ENCODE results near the gene DCTN3.

DNA sequence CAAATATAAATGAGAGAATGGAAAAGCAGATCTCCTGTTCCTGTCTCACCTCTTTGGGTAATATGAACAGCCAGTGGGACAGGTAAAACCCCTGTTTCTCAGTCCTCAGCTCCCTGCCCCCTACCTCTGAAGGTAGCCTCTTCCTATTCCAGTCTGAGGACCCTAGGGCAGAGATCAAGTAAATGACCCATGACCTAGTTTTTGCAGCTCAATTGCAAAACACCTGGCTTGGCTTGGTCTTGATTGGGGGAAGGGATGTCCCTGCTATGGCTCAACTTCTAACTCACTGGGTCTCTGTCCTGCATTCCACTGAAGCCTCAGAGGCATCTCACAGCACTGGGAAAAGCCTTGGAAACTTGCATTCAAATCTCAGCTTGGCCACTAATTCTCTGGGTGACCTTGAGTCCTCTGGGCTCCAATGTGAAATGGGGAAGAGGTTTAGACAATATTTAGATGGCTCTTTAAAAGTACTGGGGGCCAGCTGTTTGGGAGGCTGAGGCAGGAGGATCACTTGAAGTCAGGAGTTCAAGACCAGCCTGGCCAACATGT, 24.5 kb upstream of the DCTN3 start:
- TF ChIP-seq IRF2 (CRISPR knock-in tag; IDR thresholded peaks at IDR 0.05; ENCODE audit: borderline replicate concordance, low read depth) (no peak), ATF1 (CRISPR knock-in tag; IDR thresholded peaks at IDR 0.05) (no peak), TP53 (CRISPR knock-in tag; IDR thresholded peaks at IDR 0.05) (no peak), ZNF263 (CRISPR knock-in tag; IDR thresholded peaks at IDR 0.05; ENCODE audit: low read depth) (no peak), GTF2I (CRISPR knock-in tag; conservative IDR thresholded peaks at IDR 0.05) (no peak), TEAD1 (CRISPR knock-in tag; IDR thresholded peaks at IDR 0.05) (no peak), SP1 (CRISPR knock-in tag; conservative IDR thresholded peaks at IDR 0.05) (no peak)
- TF ChIP-seq, protein P1, sequence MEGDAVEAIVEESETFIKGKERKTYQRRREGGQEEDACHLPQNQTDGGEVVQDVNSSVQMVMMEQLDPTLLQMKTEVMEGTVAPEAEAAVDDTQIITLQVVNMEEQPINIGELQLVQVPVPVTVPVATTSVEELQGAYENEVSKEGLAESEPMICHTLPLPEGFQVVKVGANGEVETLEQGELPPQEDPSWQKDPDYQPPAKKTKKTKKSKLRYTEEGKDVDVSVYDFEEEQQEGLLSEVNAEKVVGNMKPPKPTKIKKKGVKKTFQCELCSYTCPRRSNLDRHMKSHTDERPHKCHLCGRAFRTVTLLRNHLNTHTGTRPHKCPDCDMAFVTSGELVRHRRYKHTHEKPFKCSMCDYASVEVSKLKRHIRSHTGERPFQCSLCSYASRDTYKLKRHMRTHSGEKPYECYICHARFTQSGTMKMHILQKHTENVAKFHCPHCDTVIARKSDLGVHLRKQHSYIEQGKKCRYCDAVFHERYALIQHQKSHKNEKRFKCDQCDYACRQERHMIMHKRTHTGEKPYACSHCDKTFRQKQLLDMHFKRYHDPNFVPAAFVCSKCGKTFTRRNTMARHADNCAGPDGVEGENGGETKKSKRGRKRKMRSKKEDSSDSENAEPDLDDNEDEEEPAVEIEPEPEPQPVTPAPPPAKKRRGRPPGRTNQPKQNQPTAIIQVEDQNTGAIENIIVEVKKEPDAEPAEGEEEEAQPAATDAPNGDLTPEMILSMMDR (IDR thresholded peaks at IDR 0.05), result no peak
- TF ChIP-seq, protein P2, sequence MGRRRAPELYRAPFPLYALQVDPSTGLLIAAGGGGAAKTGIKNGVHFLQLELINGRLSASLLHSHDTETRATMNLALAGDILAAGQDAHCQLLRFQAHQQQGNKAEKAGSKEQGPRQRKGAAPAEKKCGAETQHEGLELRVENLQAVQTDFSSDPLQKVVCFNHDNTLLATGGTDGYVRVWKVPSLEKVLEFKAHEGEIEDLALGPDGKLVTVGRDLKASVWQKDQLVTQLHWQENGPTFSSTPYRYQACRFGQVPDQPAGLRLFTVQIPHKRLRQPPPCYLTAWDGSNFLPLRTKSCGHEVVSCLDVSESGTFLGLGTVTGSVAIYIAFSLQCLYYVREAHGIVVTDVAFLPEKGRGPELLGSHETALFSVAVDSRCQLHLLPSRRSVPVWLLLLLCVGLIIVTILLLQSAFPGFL (CRISPR knock-in tag; IDR thresholded peaks at IDR 0.05; ENCODE audit: borderline replicate concordance), result no peak
- TF ChIP-seq, protein P3, sequence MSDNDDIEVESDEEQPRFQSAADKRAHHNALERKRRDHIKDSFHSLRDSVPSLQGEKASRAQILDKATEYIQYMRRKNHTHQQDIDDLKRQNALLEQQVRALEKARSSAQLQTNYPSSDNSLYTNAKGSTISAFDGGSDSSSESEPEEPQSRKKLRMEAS (CRISPR knock-in tag; IDR thresholded peaks at IDR 0.05), result no peak
- TF ChIP-seq, protein P4, sequence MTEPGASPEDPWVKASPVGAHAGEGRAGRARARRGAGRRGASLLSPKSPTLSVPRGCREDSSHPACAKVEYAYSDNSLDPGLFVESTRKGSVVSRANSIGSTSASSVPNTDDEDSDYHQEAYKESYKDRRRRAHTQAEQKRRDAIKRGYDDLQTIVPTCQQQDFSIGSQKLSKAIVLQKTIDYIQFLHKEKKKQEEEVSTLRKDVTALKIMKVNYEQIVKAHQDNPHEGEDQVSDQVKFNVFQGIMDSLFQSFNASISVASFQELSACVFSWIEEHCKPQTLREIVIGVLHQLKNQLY (CRISPR knock-in tag; IDR thresholded peaks at IDR 0.05), result no peak
